Lower lobe of right lung (tissue), 2 donors: Measurements from ENCODE around the gene SLC15A3. TPM values are rescaled to one million over a fixed set of nuclear protein-coding genes. Genes with fewer than 3 reads are reported as not detected.

Source experiments
- ATAC-seq, 2 donors: fragments of 200-7000 bp; cut with Tn5 transposase; one replicate each; pipeline ENCODE4 v1.9.1; 2020 to 2022; ENCODE audit warnings: mild to moderate bottlenecking in 2 of 2, moderate library complexity in 2 of 2
- DNase-seq: peaks from one replicate; pipeline ENCODE4 v3.0.0-alpha.2; 2020
- H3K27ac ChIP-seq: fragments of 200-600 bp; one replicate; pipeline ENCODE4 v1.8.0; 2022
- H3K27me3 ChIP-seq: fragments of 200-600 bp; one replicate; pipeline ENCODE4 v1.8.0; 2022; ENCODE audit warnings: low read depth
- H3K36me3 ChIP-seq: fragments of 200-600 bp; one replicate; pipeline ENCODE4 v1.8.0; 2022; ENCODE audit warnings: mild to moderate bottlenecking
- H3K4me1 ChIP-seq: fragments of 200-600 bp; one replicate; pipeline ENCODE4 v1.8.0; 2022
- H3K4me3 ChIP-seq: fragments of 200-600 bp; one replicate; pipeline ENCODE4 v1.8.0; 2022; ENCODE audit warnings: mild to moderate bottlenecking
- H3K9me3 ChIP-seq: fragments of 200-600 bp; one replicate; pipeline ENCODE4 v1.8.0; 2022
- intact Hi-C: fragments of 100-400 bp; cut with DNase I; formaldehyde crosslinking; loops from one replicate; pipeline ENCODE4 v1.11.0; 2022
- total RNA-seq: library from RNA; stranded (reverse); fragmentation: NEBNext Ultra II Directional; extraction: Animal tissue kit (Norgen Biotek cat#: 25700); gene quantifications from one replicate; pipeline ENCODE4 v1.2.1, GENCODE V29; 2021
- TF ChIP-seq, protein P1 (sequence below): fragments of 200-600 bp; IDR thresholded peaks from one replicate; pipeline ENCODE4 v1.8.0; 2022; ENCODE audit warnings: antibody characterized with exemption, mild to moderate bottlenecking
- donor health status: DM: no; HTN: yes; CAD: no; lungs with severe emphysema.

Gene SLC15A3
- total RNA-seq, 1 donor from 2014 or later = 199 TPM

DNA sequence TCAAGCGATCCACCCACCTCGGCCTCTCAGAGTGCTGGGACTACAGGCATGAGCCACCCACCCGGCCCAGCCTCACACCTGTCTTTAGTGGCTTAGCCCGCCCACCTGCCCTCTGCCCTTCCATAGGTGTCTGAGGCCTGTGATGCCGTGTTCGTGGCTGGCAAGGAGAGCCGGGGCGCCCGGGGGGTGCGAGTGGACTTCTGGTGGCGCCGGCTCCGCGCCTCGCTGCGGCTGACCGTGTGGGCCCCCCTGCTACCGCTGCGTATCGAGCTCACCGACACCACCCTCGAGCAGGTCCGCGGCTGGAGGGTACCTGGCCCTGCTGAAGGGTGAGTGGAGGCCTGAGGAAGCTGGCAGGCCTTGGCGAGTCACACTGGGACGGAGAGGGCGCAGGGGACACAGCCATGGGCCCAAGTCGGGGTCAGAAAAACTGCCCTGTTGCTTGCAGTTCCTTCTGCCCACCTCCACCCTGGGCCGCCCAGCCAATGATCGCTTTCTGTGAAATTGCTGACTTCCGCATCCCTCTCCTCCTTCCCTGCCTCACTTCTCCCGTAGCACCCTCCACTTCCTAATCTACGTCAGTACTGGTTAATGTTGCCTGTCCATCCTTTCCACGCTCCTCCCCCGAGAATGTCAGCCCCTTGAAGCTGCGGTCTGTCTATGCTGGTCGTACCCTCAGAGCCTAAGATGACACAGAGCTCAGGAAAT, 18.4 kb downstream of the SLC15A3 start:
- H3K27ac ChIP-seq = no peak overlapping the region
- no peaks in the 10 kb centered on the region for H3K27me3 ChIP-seq
- H3K4me3 ChIP-seq = no peak overlapping the region
- H3K4me1 ChIP-seq = peaks cover 12% of the 10 kb centered on the region
- H3K9me3 ChIP-seq = no peaks in the 10 kb centered on the region
- ATAC-seq = no peak
- intact Hi-C loops = no loop called here
- TF ChIP-seq, protein P1, sequence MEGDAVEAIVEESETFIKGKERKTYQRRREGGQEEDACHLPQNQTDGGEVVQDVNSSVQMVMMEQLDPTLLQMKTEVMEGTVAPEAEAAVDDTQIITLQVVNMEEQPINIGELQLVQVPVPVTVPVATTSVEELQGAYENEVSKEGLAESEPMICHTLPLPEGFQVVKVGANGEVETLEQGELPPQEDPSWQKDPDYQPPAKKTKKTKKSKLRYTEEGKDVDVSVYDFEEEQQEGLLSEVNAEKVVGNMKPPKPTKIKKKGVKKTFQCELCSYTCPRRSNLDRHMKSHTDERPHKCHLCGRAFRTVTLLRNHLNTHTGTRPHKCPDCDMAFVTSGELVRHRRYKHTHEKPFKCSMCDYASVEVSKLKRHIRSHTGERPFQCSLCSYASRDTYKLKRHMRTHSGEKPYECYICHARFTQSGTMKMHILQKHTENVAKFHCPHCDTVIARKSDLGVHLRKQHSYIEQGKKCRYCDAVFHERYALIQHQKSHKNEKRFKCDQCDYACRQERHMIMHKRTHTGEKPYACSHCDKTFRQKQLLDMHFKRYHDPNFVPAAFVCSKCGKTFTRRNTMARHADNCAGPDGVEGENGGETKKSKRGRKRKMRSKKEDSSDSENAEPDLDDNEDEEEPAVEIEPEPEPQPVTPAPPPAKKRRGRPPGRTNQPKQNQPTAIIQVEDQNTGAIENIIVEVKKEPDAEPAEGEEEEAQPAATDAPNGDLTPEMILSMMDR = no peak
- peaks cover 20% of the 10 kb centered on the region for H3K36me3 ChIP-seq
- DNase-seq = no peak

DNA sequence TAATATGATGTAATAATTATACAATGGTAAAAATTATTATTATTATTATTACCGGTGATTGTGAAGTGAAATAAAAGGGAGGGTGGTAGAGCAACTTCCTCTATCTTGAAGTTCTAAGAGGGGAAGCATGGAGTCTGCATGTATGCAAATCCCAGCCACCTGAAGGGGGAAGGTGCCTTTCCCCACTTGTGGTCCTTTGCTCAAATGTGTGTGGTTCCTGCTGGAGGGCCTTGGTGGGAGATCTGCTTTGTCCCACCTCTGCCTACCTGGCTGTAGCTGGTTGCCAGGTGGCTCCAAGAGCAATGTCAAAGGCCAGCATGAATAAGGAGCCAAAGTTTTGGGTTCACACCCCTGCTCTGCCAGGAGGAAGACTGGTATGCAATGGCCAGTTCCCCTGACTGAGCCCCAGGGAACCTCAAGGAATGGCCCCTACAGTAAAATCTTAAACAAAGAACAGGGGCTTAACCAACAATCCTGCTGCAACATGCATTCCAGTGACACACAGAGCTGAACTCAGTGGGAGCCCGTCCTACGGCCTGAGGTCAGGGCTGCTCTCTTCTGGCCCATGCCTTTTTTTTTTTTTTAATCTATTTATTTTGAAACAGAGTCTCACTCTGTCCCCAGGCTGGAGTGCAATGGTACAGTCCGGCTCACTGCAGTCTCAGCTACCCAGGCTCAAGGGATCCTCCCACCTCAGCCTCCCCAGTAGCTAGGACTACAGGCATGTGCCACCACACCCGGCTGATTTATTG, 19.2 kb downstream of the SLC15A3 start:
- ATAC-seq (no peak), DNase-seq (no peak)
- Histone ChIP-seq H3K27ac (no peak overlapping the region), H3K9me3 (no peaks in the 10 kb centered on the region), H3K4me1 (peaks cover 11% of the 10 kb centered on the region), H3K27me3 (no peaks in the 10 kb centered on the region), H3K36me3 (peaks cover 13% of the 10 kb centered on the region), H3K4me3 (no peak overlapping the region)
- intact Hi-C loops = no loop called here
- TF ChIP-seq, protein P1 = no peak

DNA sequence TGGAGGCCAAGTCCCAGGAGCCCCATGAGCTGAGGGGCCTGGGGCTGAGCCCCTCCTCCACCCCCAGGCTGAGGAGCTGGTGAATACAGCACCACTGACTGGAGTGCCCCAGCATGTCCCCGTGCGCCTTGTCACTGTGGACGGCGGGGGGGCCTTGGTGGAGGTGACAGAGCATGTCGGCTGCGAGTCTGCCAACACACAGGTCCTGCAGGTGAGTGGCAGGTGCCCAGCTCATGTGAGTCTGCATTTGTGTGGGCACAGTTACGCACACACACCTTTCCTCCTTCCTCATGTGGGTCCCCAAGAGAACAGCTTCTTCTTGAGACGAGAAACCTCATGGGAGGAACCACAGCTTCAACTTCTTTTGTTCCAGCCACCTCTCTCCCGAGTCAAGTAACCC, 20.1 kb downstream of the SLC15A3 start:
- Histone ChIP-seq H3K27ac (no peak overlapping the region), H3K36me3 (peaks cover 4% of the 10 kb centered on the region), H3K4me1 (peaks cover 7% of the 10 kb centered on the region), H3K9me3 (no peaks in the 10 kb centered on the region), H3K27me3 (no peaks in the 10 kb centered on the region), H3K4me3 (no peak overlapping the region)
- ATAC-seq (no peak), DNase-seq (no peak)
- TF ChIP-seq, protein P1 = no peak
- intact Hi-C loops = no loop called here

DNA sequence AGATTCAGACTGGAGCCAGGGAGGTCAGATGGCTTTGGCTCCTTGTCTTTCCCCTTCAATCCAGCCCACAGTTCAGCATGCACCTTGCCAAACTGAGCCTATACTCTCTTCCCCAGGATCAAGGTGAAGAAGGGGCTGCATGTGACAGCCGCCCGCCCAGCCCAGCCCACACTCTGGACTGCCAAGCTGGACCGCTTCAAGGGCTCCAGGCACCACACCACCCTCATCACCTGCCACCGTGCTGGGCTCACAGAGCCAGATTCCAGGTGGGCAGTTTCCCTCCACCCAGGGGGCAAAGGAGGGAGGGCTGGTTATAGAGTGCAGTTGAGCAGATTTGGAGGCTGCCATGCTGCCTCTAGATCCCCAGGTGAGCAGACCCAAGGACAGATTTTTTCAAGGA, 21.6 kb downstream of the SLC15A3 start:
- H3K4me1 ChIP-seq = peaks cover 2% of the 10 kb centered on the region
- H3K4me3 ChIP-seq = no peak overlapping the region
- H3K27me3 ChIP-seq = peaks cover 3% of the 10 kb centered on the region
- DNase-seq (no peak), ATAC-seq (no peak)
- TF ChIP-seq, protein P1 = no peak
- H3K9me3 ChIP-seq = no peaks in the 10 kb centered on the region
- no peaks in the 10 kb centered on the region for H3K36me3 ChIP-seq
- intact Hi-C loops = no loop called here
- no peak overlapping the region for H3K27ac ChIP-seq

DNA sequence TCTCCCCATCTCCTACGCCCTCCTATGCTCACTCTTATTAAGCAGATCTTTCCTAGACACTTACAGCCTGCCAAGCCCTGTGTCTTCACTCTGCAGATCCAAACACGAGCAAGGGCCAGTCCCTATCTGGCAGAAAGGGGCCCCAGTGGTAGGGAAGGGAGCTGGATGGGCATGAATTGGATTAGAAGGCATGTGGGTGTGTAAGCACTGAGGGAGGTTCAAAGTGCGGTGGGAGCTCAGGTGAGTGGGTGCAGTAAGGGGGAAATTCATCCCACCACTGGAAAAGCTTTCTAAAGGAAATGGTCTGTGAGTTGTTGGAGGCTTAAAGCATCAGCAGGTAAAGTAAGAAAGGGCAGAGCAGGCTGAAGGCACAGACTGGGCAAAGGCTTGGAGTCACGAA, 22.2 kb downstream of the SLC15A3 start:
- H3K36me3 ChIP-seq = no peaks in the 10 kb centered on the region
- no peak overlapping the region for H3K27ac ChIP-seq
- no peak for ATAC-seq
- no peak for DNase-seq
- H3K27me3 ChIP-seq = peaks cover 9% of the 10 kb centered on the region
- TF ChIP-seq, protein P1 = no peak
- no peak overlapping the region for H3K4me3 ChIP-seq
- H3K4me1 ChIP-seq = peaks cover 9% of the 10 kb centered on the region
- intact Hi-C loops = no loop called here
- H3K9me3 ChIP-seq = no peaks in the 10 kb centered on the region
